Stimulated activated CD4-positive, alpha-beta T cell treated with anti-CD3 and anti-CD28 coated beads, Interleukin-12 subunit alpha, Interleukin-12 subunit beta, amount 100 ng/mL, for 4 hours (primary cell): ENCODE results near the gene GIMAP4.
"Not testable (repeated sequence)": the region's sequence is repeated elsewhere in the genome, so short reads cannot be mapped to it uniquely, and the experiment has no call there.

Source experiments
- DNase-seq: peaks from one replicate; pipeline ENCODE4 v3.0.0-alpha.2; 2020

The GIMAP4 gene

DNA sequence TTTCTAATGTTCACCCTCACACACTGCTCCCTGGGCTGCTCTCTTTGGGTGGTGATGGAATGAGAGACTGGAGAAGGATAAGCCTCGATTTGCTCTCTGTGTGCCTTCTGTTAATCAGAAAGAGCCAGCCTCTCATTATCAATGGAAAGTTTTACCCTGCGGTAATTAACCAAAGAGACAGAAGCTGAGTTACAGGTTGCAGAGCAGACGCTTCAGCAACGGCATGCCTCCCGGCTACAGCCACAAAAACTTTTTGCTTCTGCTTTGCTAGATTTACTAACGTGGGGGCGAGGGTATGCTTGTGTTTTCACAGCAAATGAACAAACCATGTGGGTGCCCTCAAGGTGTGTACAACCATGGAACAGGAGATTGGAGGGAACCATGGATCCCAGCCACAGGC, 18.0 kb downstream of the GIMAP4 start:
- no peak for DNase-seq

DNA sequence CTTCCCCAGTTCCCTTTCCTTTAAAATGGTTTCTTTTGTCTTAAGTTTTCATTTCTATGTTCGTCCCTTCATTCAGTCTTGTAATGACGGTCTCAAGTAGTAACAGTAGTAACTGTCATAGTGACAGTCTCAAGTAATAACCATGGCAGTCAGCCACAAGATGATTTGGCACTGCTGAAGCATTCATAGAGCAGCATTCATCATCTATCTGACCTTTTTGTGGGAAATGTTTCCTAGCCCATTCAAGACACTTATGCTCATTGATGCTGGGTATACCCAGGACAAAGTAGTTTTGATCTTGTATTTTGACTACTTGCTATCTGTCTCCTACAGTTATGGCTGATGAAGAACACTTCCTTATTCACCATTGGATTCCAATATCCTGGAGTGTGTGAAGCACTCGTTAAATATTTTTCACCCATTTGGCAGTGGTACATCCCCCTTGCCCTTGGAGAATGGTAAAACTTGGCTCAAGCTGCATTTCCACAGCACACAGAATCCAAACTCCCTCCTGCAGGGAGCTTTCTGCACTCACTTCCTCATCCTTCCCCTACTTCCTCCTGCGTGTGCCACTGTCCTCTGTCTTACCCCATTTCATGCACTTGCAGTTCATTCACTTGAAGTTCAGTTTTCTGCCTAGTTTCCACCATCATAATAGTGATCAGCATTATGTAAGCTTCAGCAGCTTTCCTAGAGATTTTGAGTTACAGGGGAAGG, 19.0 kb downstream of the GIMAP4 start:
- no peak for DNase-seq

DNA sequence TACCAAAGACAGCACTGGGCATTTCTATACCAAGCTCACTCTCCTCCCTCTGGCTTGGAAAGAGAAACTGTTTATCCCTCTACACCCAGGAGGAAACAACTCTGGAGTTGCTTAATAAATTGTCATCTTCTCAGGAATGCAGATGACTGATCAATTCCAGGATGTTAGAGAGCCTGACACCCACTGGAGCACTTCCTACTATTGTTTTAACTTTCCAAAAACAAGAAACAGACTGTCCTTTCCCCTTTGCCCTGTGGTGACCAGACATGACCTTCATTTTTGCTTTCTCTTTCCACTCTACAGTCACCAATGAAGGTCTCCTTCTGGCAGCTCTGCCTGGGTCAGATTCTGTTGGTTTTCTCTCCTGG, 19.6 kb downstream of the GIMAP4 start:
- no peak for DNase-seq

DNA sequence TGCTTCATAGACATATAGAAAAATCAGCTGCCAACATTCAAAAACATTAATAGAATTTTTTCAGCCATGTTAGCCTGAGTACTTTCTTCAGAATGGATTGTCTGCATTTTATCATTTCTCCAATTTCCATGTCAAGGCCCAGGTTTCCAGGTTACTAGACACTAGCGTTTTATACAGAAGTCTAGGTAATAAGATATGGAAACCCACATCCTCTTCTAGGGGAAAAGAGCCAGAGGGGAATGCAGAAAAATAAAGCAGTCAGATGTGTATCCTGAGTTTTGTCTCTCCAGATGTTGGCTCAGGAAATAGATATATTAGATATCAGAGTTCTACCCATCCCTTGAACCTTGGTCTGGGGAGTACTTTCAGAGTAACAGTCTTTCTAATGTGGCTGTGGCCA, 20.4 kb downstream of the GIMAP4 start:
- no peak for DNase-seq

DNA sequence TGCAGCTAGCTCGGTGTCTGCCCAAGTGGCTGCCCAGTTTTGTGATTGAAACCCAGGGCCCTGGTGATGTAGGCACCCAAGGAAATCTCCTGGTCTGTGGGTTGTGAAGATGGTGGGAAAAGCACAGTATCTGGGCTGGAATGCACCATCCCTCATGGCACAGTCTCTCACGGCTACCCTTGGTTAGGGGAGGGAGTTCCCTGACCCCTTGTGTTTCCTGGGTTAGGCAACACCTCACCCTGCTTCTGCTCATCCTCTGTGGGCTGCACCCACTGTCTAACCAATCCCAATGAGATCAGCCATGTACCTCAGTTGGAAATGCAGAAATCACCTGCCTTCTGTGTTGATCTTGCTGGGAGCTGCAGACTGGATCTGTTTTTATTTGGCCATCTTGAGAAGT, 27.6 kb downstream of the GIMAP4 start:
- DNase-seq = no peak

DNA sequence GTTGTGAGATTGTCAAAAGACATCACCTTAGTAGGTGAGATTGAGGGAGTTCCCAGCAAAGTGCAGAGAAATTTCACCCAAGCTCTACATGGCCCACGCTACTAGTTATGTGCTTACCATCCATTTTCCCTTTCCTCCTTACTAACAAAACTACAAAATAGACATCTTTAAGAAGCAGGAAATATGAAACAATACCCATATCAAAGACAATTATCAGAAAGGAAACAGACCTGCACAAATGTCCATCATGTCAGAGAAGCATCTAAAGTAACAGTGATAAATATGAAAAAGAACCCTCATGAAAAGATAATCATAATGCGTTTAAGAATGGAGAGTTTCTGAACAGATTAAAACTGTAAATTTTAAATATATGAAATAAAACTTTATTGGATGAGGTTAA, 28.2 kb downstream of the GIMAP4 start:
- DNase-seq = no peak

DNA sequence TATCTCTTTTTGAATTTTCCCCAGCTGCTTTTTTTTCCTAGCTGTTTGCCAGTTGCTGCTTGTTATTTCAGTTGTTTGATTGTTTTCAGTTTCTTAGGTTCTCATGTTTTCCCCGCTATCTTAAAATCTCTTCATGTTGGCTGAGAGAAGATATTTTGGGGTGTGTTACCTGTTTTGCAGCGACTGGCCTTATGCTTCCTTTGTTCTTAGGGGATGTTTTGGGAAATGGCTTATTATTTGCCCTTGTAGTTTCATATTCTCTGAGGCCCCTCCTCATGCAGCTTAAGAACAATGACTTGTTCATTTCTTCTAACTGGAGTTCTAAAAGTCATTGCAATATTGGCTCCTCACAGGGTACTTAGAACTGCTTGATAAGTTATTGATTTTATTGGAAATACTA, 36.4 kb downstream of the GIMAP4 start:
- not testable (repeated sequence) for DNase-seq

DNA sequence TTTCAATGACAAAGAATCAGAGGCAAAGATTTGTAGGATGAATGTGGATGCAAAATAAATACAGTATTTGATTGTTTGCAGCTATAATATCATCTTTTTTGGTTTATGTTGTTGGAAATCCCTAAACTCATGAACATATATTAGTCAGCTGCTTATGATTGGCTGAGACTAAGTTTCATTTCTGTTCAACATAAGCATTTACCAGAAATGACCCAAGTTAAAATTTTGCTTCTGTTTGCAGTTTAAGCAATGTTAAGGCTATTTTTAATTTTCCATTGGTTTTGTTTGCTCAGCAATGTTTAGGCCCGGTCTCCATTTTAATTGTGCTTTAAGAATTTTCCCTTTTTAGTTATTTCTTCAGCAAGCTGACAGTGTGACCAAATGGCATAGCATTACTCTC, 43.0 kb downstream of the GIMAP4 start:
- no peak for DNase-seq

DNA sequence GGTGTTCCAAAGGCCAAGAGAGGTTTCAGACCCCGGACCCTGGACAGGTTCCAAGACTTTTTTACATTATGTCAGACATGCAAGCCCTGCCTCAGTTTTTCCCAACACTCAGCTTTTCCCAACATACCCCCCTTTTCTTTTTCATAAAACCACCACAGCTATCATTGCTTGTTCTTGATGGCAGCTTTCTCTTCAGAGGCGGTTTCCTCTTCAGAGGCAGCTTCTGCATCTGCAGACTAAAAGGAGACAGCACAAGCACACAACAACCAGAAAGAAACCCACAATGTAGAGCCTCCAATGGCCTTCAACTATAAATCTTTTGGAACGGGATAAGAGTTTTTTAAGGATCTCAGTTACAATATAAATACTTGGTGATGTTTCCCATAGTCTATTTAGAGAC, 45.7 kb downstream of the GIMAP4 start:
- no peak for DNase-seq

DNA sequence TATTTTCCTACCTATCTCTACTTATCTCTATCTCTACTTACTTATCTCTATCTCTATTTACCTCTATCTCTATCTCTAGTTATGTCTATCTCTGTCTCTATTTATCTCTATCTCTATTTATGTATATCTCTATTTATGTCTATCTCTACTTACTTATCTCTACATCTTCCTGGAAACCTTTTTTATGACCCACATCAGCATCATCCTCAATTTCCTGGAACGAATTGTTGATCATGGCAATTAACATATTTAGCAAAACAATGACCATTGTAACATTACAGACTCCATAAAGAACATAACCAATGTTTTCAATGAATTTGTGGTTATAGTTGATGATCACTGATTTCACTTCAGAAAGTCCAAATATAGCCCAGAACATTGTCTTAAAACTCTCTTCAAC, 46.7 kb downstream of the GIMAP4 start:
- DNase-seq = no peak

DNA sequence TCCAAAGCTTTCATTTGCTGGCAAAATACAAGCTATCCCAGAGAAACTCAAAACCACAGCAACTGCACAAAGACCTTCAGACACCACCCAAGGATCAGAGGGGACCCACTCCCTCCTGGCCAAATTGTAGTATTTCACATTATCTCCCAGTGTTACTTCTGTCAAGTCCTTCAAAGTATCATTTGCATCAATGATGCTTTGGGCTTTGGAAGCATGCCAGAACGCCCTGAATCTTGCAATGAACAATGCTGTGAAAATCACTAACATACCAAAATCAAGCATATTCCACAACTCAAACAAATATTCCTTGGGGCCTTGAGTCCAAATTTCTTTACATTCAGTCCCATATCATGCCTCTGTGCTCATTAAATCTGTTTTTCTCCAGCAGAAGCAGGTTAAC, 47.2 kb downstream of the GIMAP4 start:
- not testable (repeated sequence) for DNase-seq

DNA sequence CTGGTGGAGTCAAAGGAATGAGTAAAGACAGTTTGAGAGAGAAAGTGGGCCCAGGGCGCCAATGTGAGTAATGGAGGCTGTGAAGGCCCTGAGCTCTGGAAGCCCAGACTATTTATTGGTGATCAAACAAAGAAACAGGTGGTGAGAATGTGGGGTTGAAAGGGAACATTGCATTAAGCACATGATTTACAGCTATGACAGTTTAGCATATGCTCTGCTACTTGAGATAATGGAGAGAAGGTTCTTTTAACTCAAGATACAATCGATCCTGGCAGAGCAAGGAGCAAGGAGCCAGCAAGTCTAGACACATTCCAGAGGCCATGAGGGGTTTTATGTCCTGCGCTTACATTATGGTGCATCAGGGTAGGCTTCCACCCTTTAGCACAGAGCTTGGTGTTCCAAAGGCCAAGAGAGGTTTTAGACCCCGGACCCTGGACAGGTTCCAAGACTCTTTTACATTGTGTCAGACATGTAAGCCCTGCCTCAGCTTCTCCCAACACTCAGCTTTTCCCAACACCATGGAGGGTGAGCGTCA, 48.1 kb downstream of the GIMAP4 start:
- not testable (repeated sequence) for DNase-seq

DNA sequence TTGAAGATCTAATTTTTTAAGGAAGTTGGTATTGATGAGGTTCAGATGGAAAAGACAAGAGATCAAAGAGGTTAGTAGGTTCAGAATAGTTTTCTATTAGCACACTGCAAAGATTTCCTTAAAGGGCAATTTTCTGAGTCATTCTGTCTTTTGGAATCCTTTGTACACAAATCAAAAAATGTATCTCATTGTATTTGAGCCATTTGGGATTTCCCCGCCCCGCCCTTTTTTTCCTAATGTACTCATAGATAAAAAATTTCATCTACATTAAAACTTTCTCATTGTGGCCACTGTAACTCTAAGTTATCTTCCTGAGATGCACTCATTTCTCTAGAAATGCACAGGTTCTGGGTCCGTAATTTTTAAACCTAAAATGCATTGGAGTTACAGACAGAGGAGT, 52.9 kb downstream of the GIMAP4 start:
- DNase-seq = no peak

DNA sequence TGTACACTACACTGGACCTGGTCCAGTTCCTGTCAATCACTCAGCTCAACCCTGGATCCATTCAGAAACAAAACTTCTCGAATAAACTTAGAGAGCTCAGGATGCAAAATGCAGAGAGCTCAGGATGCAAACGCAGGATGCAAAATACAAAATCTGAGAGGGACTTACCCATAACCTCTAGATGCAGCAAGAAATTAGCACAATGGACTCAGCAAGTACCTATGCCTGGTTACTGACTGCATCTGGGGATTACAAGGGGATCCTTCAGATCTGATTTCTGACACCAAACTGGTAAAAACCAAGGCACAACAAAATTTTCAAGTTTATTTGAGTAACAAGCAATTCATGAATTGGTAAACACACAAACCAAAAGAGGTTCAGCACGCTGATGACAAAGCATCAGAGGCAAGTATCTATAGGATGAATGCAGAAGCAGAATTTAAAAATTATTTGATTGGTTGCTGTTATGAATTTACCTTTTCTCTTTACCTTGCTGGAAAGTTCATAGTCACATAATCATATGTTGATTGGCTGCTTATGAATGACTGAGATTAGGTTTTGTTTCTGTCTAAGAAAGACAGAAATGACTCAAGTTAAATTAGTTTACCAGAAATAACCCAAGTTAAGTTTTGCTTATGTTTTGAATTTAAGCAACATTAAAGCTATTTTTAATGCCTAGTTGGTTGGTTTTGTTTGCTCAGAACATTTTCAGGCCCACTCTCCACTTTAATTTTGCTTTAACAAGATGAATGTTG, 53.6 kb downstream of the GIMAP4 start:
- DNase-seq = no peak

DNA sequence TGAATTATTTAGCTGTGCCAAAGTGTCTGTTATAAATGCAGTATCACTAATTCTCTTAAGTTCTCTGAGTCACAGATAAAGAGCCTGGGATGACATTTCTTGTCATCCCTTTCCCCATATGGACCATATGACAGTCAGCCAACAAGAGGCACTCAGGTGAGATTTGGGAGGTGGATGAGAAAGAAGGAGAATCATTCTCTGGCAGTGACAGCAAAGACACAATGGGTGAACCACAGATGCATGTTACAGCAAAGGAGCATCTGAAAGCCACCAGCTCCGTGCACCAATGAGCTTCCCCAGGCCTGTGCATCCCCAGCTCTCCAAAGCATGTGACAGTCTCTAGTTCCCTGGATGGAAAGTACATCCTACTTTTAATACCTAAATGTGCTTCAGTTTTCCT, 54.2 kb downstream of the GIMAP4 start:
- DNase-seq = no peak
